CD14-positive monocyte (primary cell): ENCODE data around the gene ASS1. TPM values are rescaled to one million over a fixed set of nuclear protein-coding genes. Genes with fewer than 3 reads are reported as not detected.
A peak's percentile ranks its signal among the peaks of the same experiment; 100 is the strongest.

Experiments
- DNase-seq, 3 donors: peaks; one replicate each; pipeline ENCODE4 v3.0.0-alpha.2; 2011 to 2022
- H2AFZ ChIP-seq: 2 replicates; pipeline ENCODE4 v1.6.0; 2012; ENCODE audit warnings: mild to moderate bottlenecking, low read depth, low read length, inconsistent platforms; ENCODE audit not compliant: insufficient read depth, poor library complexity, severe bottlenecking
- H3K27ac ChIP-seq, 2 donors: 1 replicate in 1 of 2; 2 replicates in 1 of 2; pipeline ENCODE4 v1.5.1; 2012 to 2013; ENCODE audit warnings: low read length in 2 of 2, control low read depth in 1 of 2, inconsistent platforms in 1 of 2, low read depth in 1 of 2, mild to moderate bottlenecking in 1 of 2
- H3K27me3 ChIP-seq, 2 donors: one replicate each; pipeline versions ENCODE4 v1.6.0 to v1.6.1; 2011 to 2013; ENCODE audit warnings: low read length in 2 of 2; ENCODE audit not compliant: control insufficient read depth in 2 of 2, insufficient read depth in 2 of 2
- H3K36me3 ChIP-seq, 2 donors: replicated peaks in 1 of 2; 1 replicate in 1 of 2; 2 replicates in 1 of 2; pipeline versions ENCODE4 v1.5.1 to v1.6.1; 2012 to 2013; ENCODE audit warnings: low read length in 2 of 2, control low read depth in 1 of 2, inconsistent platforms in 1 of 2, mild to moderate bottlenecking in 1 of 2; ENCODE audit not compliant: insufficient read depth in 2 of 2, control insufficient read depth in 1 of 2
- H3K4me1 ChIP-seq, 2 donors: 1 replicate in 1 of 2; 2 replicates in 1 of 2; pipeline versions ENCODE4 v1.5.1 to v1.6.1; 2012 to 2013; ENCODE audit warnings: low read length in 2 of 2, control low read depth in 1 of 2, inconsistent platforms in 1 of 2, mild to moderate bottlenecking in 1 of 2, moderate library complexity in 1 of 2; ENCODE audit not compliant: insufficient read depth in 2 of 2, control insufficient read depth in 1 of 2
- H3K4me2 ChIP-seq: replicated peaks from 2 replicates; pipeline ENCODE3; 2012; ENCODE audit warnings: low read length, moderate library complexity, mild to moderate bottlenecking; ENCODE audit not compliant: poor library complexity, severe bottlenecking; ENCODE audit errors: extremely low read depth
- H3K4me3 ChIP-seq, 3 experiments: fragments of 200-600 bp in 1 of 3; sonication (generic) in 1 of 3; replicated peaks in 1 of 3; 1 replicate in 2 of 3; 2 replicates in 1 of 3; pipeline ENCODE4 v1.5.1; 2011 to 2013; ENCODE audit warnings: low read length in 3 of 3, mild to moderate bottlenecking in 3 of 3, control low read depth in 2 of 3, low read depth in 2 of 3, inconsistent platforms in 1 of 3, moderate library complexity in 1 of 3
- H3K79me2 ChIP-seq: 2 replicates; pipeline ENCODE4 v1.6.0; 2012; ENCODE audit warnings: mild to moderate bottlenecking, control low read depth, inconsistent platforms, low read length, moderate library complexity; ENCODE audit not compliant: insufficient read depth
- H3K9ac ChIP-seq: 2 replicates; pipeline ENCODE4 v1.6.0; 2017; ENCODE audit warnings: low read length, mild to moderate bottlenecking; ENCODE audit not compliant: insufficient read depth, poor library complexity, severe bottlenecking
- H3K9me3 ChIP-seq, 2 donors: replicated peaks in 1 of 2; 1 replicate in 1 of 2; 2 replicates in 1 of 2; pipeline versions ENCODE4 v1.5.1 to v1.6.1; 2012 to 2013; ENCODE audit warnings: low read length in 2 of 2, control low read depth in 1 of 2; ENCODE audit not compliant: control insufficient read depth in 1 of 2, insufficient read depth in 1 of 2
- H4K20me1 ChIP-seq: 2 replicates; pipeline ENCODE4 v1.6.0; 2012; ENCODE audit warnings: mild to moderate bottlenecking, low read length, control low read depth, moderate library complexity; ENCODE audit not compliant: insufficient read depth
- H3K27ac Mint-ChIP-seq, 7 donors: one replicate each; pipeline ENCODE4 v1.8.0; 2020; ENCODE audit warnings: mild to moderate bottlenecking in 7 of 7, mixed read lengths in 7 of 7, moderate library complexity in 6 of 7, inconsistent platforms in 2 of 7
- H3K27me3 Mint-ChIP-seq, 3 donors: one replicate each; pipeline ENCODE4 v1.8.0; 2021 to 2022; ENCODE audit warnings: low read depth in 3 of 3, mild to moderate bottlenecking in 3 of 3, mixed read lengths in 3 of 3, moderate library complexity in 3 of 3, inconsistent platforms in 1 of 3
- H3K36me3 Mint-ChIP-seq, 2 donors: one replicate each; pipeline ENCODE4 v1.8.0; 2020; ENCODE audit warnings: mixed read lengths in 2 of 2, inconsistent platforms in 1 of 2, mild to moderate bottlenecking in 1 of 2
- H3K4me1 Mint-ChIP-seq: one replicate; pipeline ENCODE4 v1.8.0; 2020; ENCODE audit warnings: mild to moderate bottlenecking, mixed read lengths
- H3K4me3 Mint-ChIP-seq, 2 donors: one replicate each; pipeline ENCODE4 v1.8.0; 2020; ENCODE audit warnings: mild to moderate bottlenecking in 2 of 2, mixed read lengths in 2 of 2, moderate library complexity in 1 of 2
- H3K9me3 Mint-ChIP-seq, 7 donors: one replicate each; pipeline ENCODE4 v1.8.0; 2020 to 2022; ENCODE audit warnings: mixed read lengths in 7 of 7, mild to moderate bottlenecking in 6 of 7, moderate library complexity in 6 of 7, inconsistent platforms in 2 of 7
- CTCF ChIP-seq: fragments of 200-600 bp; IDR thresholded peaks from one replicate; pipeline ENCODE4 v1.8.0; 2022; ENCODE audit warnings: antibody characterized with exemption, mild to moderate bottlenecking
- WGBS: methylation state at CpG from one replicate; pipeline ENCODE4 v1.1.5; 2013; ENCODE audit warnings: missing lambda C conversion rate; ENCODE audit not compliant: insufficient coverage; 5-methylcytosine and 5-hydroxymethylcytosine counted together
- intact Hi-C, 2 donors: fragments of 100-400 bp; cut with micrococcal nuclease; formaldehyde crosslinking; loops; one replicate each; pipeline versions ENCODE4 v1.15.0 to v1.15.1; 2023
- polyA plus RNA-seq, 3 donors: library from polyadenylated mRNA; depleted of rRNA in 1 of 3; unstranded in 2 of 3; stranded (reverse) in 1 of 3; fragments of 300-500 nt in 2 of 3; fragments of >200 nt in 1 of 3; fragmentation: Illumina TruSeq in 2 of 3; gene quantifications; 1 replicate in 2 of 3; 2 replicates in 1 of 3; pipeline ENCODE4 v1.2.3, GENCODE V29; 2012 to 2021

ASS1 gene
- polyA plus RNA-seq, 3 donors: not detected

GRCh38 chr9:130521715-130522114 lies 77.0 kb downstream of the ASS1 start:
- no peak for TF ChIP-seq CTCF
- no peak for DNase-seq
- Histone ChIP-seq H3K4me2 (no peak overlapping the region), H4K20me1 (no peaks in the 10 kb centered on the region), H3K4me1 (no peaks in the 10 kb centered on the region), H3K4me3 (no peak overlapping the region), H2AFZ (no peak overlapping the region), H3K79me2 (no peaks in the 10 kb centered on the region), H3K9ac (no peak overlapping the region), H3K27ac (no peak overlapping the region), H3K27me3 (no peaks in the 10 kb centered on the region), H3K9me3 (no peaks in the 10 kb centered on the region), H3K36me3 (no peaks in the 10 kb centered on the region)
- intact Hi-C loops: no loop called here
- H3K9me3 Mint-ChIP-seq: peaks cover 0 to 3% (median 0%) of the 10 kb centered on the region in 7 donors
- H3K4me1 Mint-ChIP-seq: no peaks in the 10 kb centered on the region
- no peaks in the 10 kb centered on the region for H3K36me3 Mint-ChIP-seq
- H3K27ac Mint-ChIP-seq: no peak overlapping the region
- 82% methylated on average over 5 of the region's 5 CpGs for WGBS
- peaks cover 5 to 20% (median 7%) of the 10 kb centered on the region in 3 donors for H3K27me3 Mint-ChIP-seq
- H3K4me3 Mint-ChIP-seq: no peak overlapping the region

GRCh38 chr9:130522233-130522808 lies 77.6 kb downstream of the ASS1 start:
- H3K4me2 ChIP-seq: no peak overlapping the region
- no peaks in the 10 kb centered on the region for H3K9me3 ChIP-seq
- intact Hi-C loops: no loop called here
- H3K36me3 Mint-ChIP-seq: no peaks in the 10 kb centered on the region
- H3K27ac Mint-ChIP-seq: no peak overlapping the region
- H3K27ac ChIP-seq: no peak overlapping the region
- no peak overlapping the region for H2AFZ ChIP-seq
- no peaks in the 10 kb centered on the region for H3K4me1 ChIP-seq
- 80% methylated on average over 1 of the region's 7 CpGs for WGBS
- no peak overlapping the region for H3K4me3 Mint-ChIP-seq
- no peaks in the 10 kb centered on the region for H3K4me1 Mint-ChIP-seq
- peaks cover 0 to 3% (median 0%) of the 10 kb centered on the region in 7 donors for H3K9me3 Mint-ChIP-seq
- H4K20me1 ChIP-seq: no peaks in the 10 kb centered on the region
- no peak for TF ChIP-seq CTCF
- H3K4me3 ChIP-seq: no peak overlapping the region
- H3K36me3 ChIP-seq: no peaks in the 10 kb centered on the region
- no peak overlapping the region for H3K9ac ChIP-seq
- no peaks in the 10 kb centered on the region for H3K27me3 ChIP-seq
- peak in 1 of 3 donors; percentile 16 for DNase-seq
- H3K79me2 ChIP-seq: no peaks in the 10 kb centered on the region
- peaks cover 2 to 20% (median 5%) of the 10 kb centered on the region in 3 donors for H3K27me3 Mint-ChIP-seq
